IMR-90 (cell line): ENCODE measurements around the gene GPR17. TPM values are rescaled to one million over a fixed set of nuclear protein-coding genes. Genes with fewer than 3 reads are reported as not detected.

Source experiments
- ATAC-seq: fragments of 200-7000 bp; cut with Tn5 transposase; 2 replicates; pipeline ENCODE4 v1.9.1; 2020; ENCODE audit warnings: low read depth, mild to moderate bottlenecking, moderate library complexity
- BruUV-seq: library from RNA; stranded (reverse); fragments of 400-500 nt; replicated peaks from 2 replicates; lab custom pipeline; 2021; lab: Mats Ljungman, UMichigan
- CTCF ChIA-PET: fragments of 300-600 bp; formaldehyde crosslinking; extraction: SDS; loops from one replicate; lab custom pipeline; 2021; ENCODE audit warnings: antibody characterized with exemption; lab: Yijun Ruan, JAX
- POLR2A ChIA-PET: fragments of 300-600 bp; sonication (Branson Sonifier 250); formaldehyde crosslinking; loops from one replicate; lab custom pipeline; 2022; ENCODE audit warnings: antibody characterized with exemption; ENCODE audit not compliant: unreplicated experiment; lab: Charles Lee
- DNase-seq: peaks from one replicate; pipeline ENCODE4 v3.0.0; 2013
- H2AFZ ChIP-seq: replicated peaks from 2 replicates; pipeline ENCODE3; 2013; ENCODE audit warnings: low read length, mild to moderate bottlenecking; ENCODE audit not compliant: poor library complexity
- H2AK5ac ChIP-seq: 2 replicates; pipeline ENCODE4 v1.6.1; 2013; ENCODE audit warnings: low read depth, low read length, inconsistent platforms
- H2AK9ac ChIP-seq: replicated peaks from 2 replicates; pipeline ENCODE3; 2013; ENCODE audit warnings: mild to moderate bottlenecking, low read depth, low read length, moderate library complexity; ENCODE audit not compliant: poor library complexity
- H2BK120ac ChIP-seq: 2 replicates; pipeline ENCODE4 v1.6.1; 2013; ENCODE audit warnings: low read depth, low read length, inconsistent platforms
- H2BK15ac ChIP-seq: 3 replicates; pipeline ENCODE4 v1.6.1; 2013; ENCODE audit warnings: low read depth, low read length, inconsistent platforms
- H2BK20ac ChIP-seq: 2 replicates; pipeline ENCODE4 v1.6.1; 2013; ENCODE audit warnings: low read depth, mild to moderate bottlenecking, inconsistent platforms, low read length, moderate library complexity
- H2BK5ac ChIP-seq: 2 replicates; pipeline ENCODE4 v1.6.1; 2013; ENCODE audit warnings: mild to moderate bottlenecking, low read depth, low read length, inconsistent platforms; ENCODE audit not compliant: poor library complexity, severe bottlenecking
- H3K14ac ChIP-seq: replicated peaks from 2 replicates; pipeline ENCODE4 v1.6.1; 2013; ENCODE audit warnings: low read depth, low read length, inconsistent platforms
- H3K18ac ChIP-seq: 2 replicates; pipeline ENCODE4 v1.6.1; 2013; ENCODE audit warnings: low read depth, low read length, control low read depth
- H3K23ac ChIP-seq: 2 replicates; pipeline ENCODE4 v1.6.1; 2013; ENCODE audit warnings: low read depth, low read length, inconsistent platforms
- H3K27ac ChIP-seq: 2 replicates; pipeline ENCODE4 v1.5.1; 2013; ENCODE audit warnings: mild to moderate bottlenecking, control low read depth, low read length; ENCODE audit not compliant: insufficient read depth
- H3K27me3 ChIP-seq: 2 replicates; pipeline ENCODE4 v1.6.1; 2013; ENCODE audit warnings: low read length; ENCODE audit not compliant: control insufficient read depth, insufficient read depth
- H3K36me3 ChIP-seq: 2 replicates; pipeline ENCODE4 v1.6.1; 2013; ENCODE audit warnings: low read length, mixed read lengths; ENCODE audit not compliant: control insufficient read depth, insufficient read depth
- H3K4ac ChIP-seq: 2 replicates; pipeline ENCODE4 v1.6.1; 2013; ENCODE audit warnings: low read depth, low read length, inconsistent platforms
- H3K4me1 ChIP-seq: 2 replicates; pipeline ENCODE4 v1.6.1; 2013; ENCODE audit warnings: low read length, mixed read lengths; ENCODE audit not compliant: control insufficient read depth, insufficient read depth
- H3K4me2 ChIP-seq: 2 replicates; pipeline ENCODE4 v1.6.1; 2013; ENCODE audit warnings: low read depth, mild to moderate bottlenecking, control low read depth, low read length, moderate library complexity
- H3K4me3 ChIP-seq: 2 replicates; pipeline ENCODE4 v1.5.1; 2013; ENCODE audit warnings: low read depth, mild to moderate bottlenecking, control low read depth, low read length, moderate library complexity; ENCODE audit not compliant: insufficient read depth
- H3K56ac ChIP-seq: 2 replicates; pipeline ENCODE4 v1.6.1; 2013; ENCODE audit warnings: low read length, inconsistent platforms; ENCODE audit not compliant: insufficient read depth; ENCODE audit errors: extremely low read depth
- H3K79me1 ChIP-seq, 2 experiments: 2 replicates each; pipeline ENCODE4 v1.6.1; 2013; ENCODE audit warnings: low read length in 2 of 2, inconsistent platforms in 1 of 2, low read depth in 1 of 2
- H3K9ac ChIP-seq: 2 replicates; pipeline ENCODE4 v1.6.1; 2013; ENCODE audit warnings: low read depth, low read length, control low read depth
- H3K9me1 ChIP-seq: 2 replicates; pipeline ENCODE4 v1.6.1; 2013; ENCODE audit warnings: low read length, inconsistent platforms; ENCODE audit not compliant: insufficient read depth
- H3K9me3 ChIP-seq: 2 replicates; pipeline ENCODE4 v1.6.1; 2013; ENCODE audit warnings: low read length; ENCODE audit not compliant: control insufficient read depth, insufficient read depth
- H4K20me1 ChIP-seq: 2 replicates; pipeline ENCODE4 v1.6.1; 2013; ENCODE audit warnings: low read length, inconsistent platforms; ENCODE audit not compliant: insufficient read depth
- H4K5ac ChIP-seq: 2 replicates; pipeline ENCODE4 v1.6.1; 2013; ENCODE audit warnings: mild to moderate bottlenecking, low read depth, low read length, control low read depth
- H4K8ac ChIP-seq, 2 experiments: 2 replicates each; pipeline ENCODE4 v1.6.1; 2013; ENCODE audit warnings: low read depth in 2 of 2, low read length in 2 of 2, control low read depth in 1 of 2, inconsistent platforms in 1 of 2
- H4K91ac ChIP-seq: 2 replicates; pipeline ENCODE4 v1.6.1; 2013; ENCODE audit warnings: low read depth, low read length, inconsistent platforms; ENCODE audit not compliant: insufficient read depth
- BHLHE40 ChIP-seq: fragments of 150-350 bp; IDR thresholded peaks from 2 replicates; pipeline ENCODE4 v1.6.1; 2016; ENCODE audit warnings: mild to moderate bottlenecking, low read depth, low read length
- FOS ChIP-seq: fragments of 150-350 bp; IDR thresholded peaks from 2 replicates; pipeline ENCODE4 v1.6.1; 2016; ENCODE audit warnings: low read depth, low read length
- MAZ ChIP-seq: IDR thresholded peaks from 2 replicates; pipeline ENCODE4 v1.6.1; 2012; ENCODE audit warnings: low read depth, mild to moderate bottlenecking, low read length, improper control_type of control experiment, moderate library complexity, borderline replicate concordance
- RAD21 ChIP-seq: IDR thresholded peaks from 2 replicates; pipeline ENCODE4 v1.6.1; 2012; ENCODE audit warnings: low read length, improper control_type of control experiment
- RFX5 ChIP-seq: IDR thresholded peaks from 2 replicates; pipeline ENCODE4 v1.8.0; 2012; ENCODE audit warnings: low read depth, mild to moderate bottlenecking, low read length, moderate library complexity
- SMC3 ChIP-seq: fragments of 150-350 bp; IDR thresholded peaks from 2 replicates; pipeline ENCODE4 v1.6.1; 2016; ENCODE audit warnings: low read depth, mild to moderate bottlenecking, antibody characterized with exemption, low read length, moderate library complexity
- WGBS, 2 experiments: methylation state at CpG; one replicate each; pipeline versions ENCODE4 v1.1.5 to v1.1.7; 2013; ENCODE audit warnings: missing lambda C conversion rate in 2 of 2; ENCODE audit not compliant: insufficient read length in 1 of 2; ENCODE audit errors: extremely low coverage in 2 of 2; 5-methylcytosine and 5-hydroxymethylcytosine counted together
- dilution Hi-C: fragments of 300-500 bp; cut with HindIII; formaldehyde crosslinking; loops from one replicate; pipeline ENCODE4 v1.14.3; 2018; ENCODE audit warnings: low sequenced_read_pairs; ENCODE audit not compliant: unreplicated experiment
- in situ Hi-C: fragments of 300-500 bp; cut with MboI; formaldehyde crosslinking; loops from 3 replicates; pipeline ENCODE4 v1.14.3; 2019; ENCODE audit warnings: low sequenced_read_pairs, inconsistent platforms, mixed read lengths
- intact Hi-C: fragments of 100-400 bp; cut with micrococcal nuclease; formaldehyde crosslinking; loops from 2 replicates; pipeline ENCODE4 v1.10.0; 2022
- polyA plus RNA-seq, 3 experiments: library from polyadenylated mRNA; depleted of rRNA; stranded (reverse); fragments of >200 nt; gene quantifications; 2 replicates each; pipeline ENCODE4 v1.2.3, GENCODE V29; 2012; ENCODE audit warnings: low replicate concordance in 1 of 3
- total RNA-seq: library from RNA; depleted of rRNA; stranded (reverse); fragments of >200 nt; gene quantifications from 2 replicates; pipeline ENCODE4 v1.2.3, GENCODE V29; 2012

GPR17 gene
- total and polyA plus RNA-seq, 2 of the 4 experiments (the other 2 are of a cell fraction) = not detected

- H3K4me1 ChIP-seq = peaks cover 4% of the 10 kb centered on the region
- H3K18ac ChIP-seq = no peak overlapping the region
- H3K14ac ChIP-seq = no peak overlapping the region
- H3K56ac ChIP-seq = no peak overlapping the region
- no peak overlapping the region for H3K4ac ChIP-seq
- H3K9me3 ChIP-seq = no peaks in the 10 kb centered on the region
- H2AK9ac ChIP-seq = peak overlapping the region; percentile 61
- dilution Hi-C loops = no loop called here
- peaks cover 4% of the 10 kb centered on the region; the same call in 1 of the 2 replicates for H4K20me1 ChIP-seq
- no peak overlapping the region for H3K4me3 ChIP-seq
- peaks cover 5% of the 10 kb centered on the region; the same call in 1 of the 2 replicates for H3K36me3 ChIP-seq
- H3K9ac ChIP-seq = no peak overlapping the region
- in situ Hi-C loops = no loop called here
- H2BK5ac ChIP-seq = no peak overlapping the region
- no peak overlapping the region for H4K8ac ChIP-seq
- H2AFZ ChIP-seq = no peak overlapping the region
- no peak overlapping the region for H3K27ac ChIP-seq
- H2BK120ac ChIP-seq = no peak overlapping the region
- H2BK15ac ChIP-seq = no peak overlapping the region
- ChIA-PET CTCF (no interaction called here), POLR2A (no interaction called here)
- no peak overlapping the region for H2AK5ac ChIP-seq
- no peak overlapping the region for H2BK20ac ChIP-seq
- peaks cover 10 to 29% of the 10 kb centered on the region in 2 experiments for H3K79me1 ChIP-seq
- ATAC-seq (no peak), DNase-seq (no peak)
- WGBS, 2 experiments = 97% methylated on average over 22 of the region's 27 CpGs; no CpG with 5 or more reads in 1 of the 2 experiments
- TF ChIP-seq FOS (no peak), RFX5 (no peak), MAZ (no peak), RAD21 (no peak), BHLHE40 (no peak), SMC3 (no peak)
- intact Hi-C loops = no loop called here
- no peak overlapping the region for H3K4me2 ChIP-seq
- no peak overlapping the region for H4K5ac ChIP-seq
- H3K9me1 ChIP-seq = peaks cover 13% of the 10 kb centered on the region
- H3K27me3 ChIP-seq = no peaks in the 10 kb centered on the region
- H3K23ac ChIP-seq = no peak overlapping the region
- BruUV-seq = no TSS peak
- H4K91ac ChIP-seq = no peak overlapping the region
Observed at GRCh38 chr2:127698553-127699355, 52.8 kb downstream of the GPR17 start.
